HCT116 (cell line): ENCODE results near the gene SNTG2.

Experiments used
- CTCF ChIP-seq, 3 experiments: fragments of 200-600 bp in 1 of 3; sonication (generic) in 1 of 3; IDR thresholded peaks in 2 of 3; conservative IDR thresholded peaks in 1 of 3; 2 replicates each; pipeline ENCODE4 v1.5.1; 2012 to 2017; ENCODE audit warnings: low read depth in 2 of 3, low read length in 2 of 3, antibody characterized with exemption in 1 of 3, borderline replicate concordance in 1 of 3, control low read depth in 1 of 3, mild to moderate bottlenecking in 1 of 3, mixed read lengths in 1 of 3, mixed run types in 1 of 3, moderate library complexity in 1 of 3; ENCODE audit not compliant: insufficient read depth in 1 of 3
- JUND ChIP-seq: IDR thresholded peaks from 2 replicates; pipeline ENCODE4 v1.6.1; 2012
- POLR2A ChIP-seq: IDR thresholded peaks from 2 replicates; pipeline ENCODE4 v1.7.0; 2011; ENCODE audit warnings: borderline replicate concordance; ENCODE audit not compliant: insufficient read depth, insufficient read length; ENCODE audit errors: extremely low read depth
- POLR2AphosphoS5 ChIP-seq: IDR thresholded peaks from 2 replicates; pipeline ENCODE4 v1.6.1; 2011; ENCODE audit warnings: mild to moderate bottlenecking, low read depth, low read length, moderate library complexity
- TCF7L2 ChIP-seq: IDR thresholded peaks from 2 replicates; pipeline ENCODE4 v1.7.0; 2011; ENCODE audit warnings: borderline replicate concordance, inconsistent platforms; ENCODE audit not compliant: insufficient read depth, insufficient read length; ENCODE audit errors: extremely low read depth
- YY1 ChIP-seq: IDR thresholded peaks from 2 replicates; pipeline ENCODE4 v1.6.1; 2011; ENCODE audit warnings: low read length, low read depth, moderate library complexity, mild to moderate bottlenecking; ENCODE audit not compliant: insufficient replicate concordance; ENCODE audit errors: extremely low read depth
- ZFX ChIP-seq: fragments of 450-650 bp; IDR thresholded peaks from 2 replicates; pipeline ENCODE4 v1.6.1; 2017

- TF ChIP-seq CTCF (IDR thresholded peaks at IDR 0.05 in 2 of 3, conservative IDR thresholded peaks at IDR 0.05 in 1 of 3; ENCODE audit: borderline replicate concordance in 1 of 3, insufficient read depth in 1 of 3, low read depth in 2 of 3, low read length in 2 of 3): no peak
- no peak for TF ChIP-seq POLR2A
- no peak for TF ChIP-seq ZFX
- no peak for TF ChIP-seq JUND
- TF ChIP-seq TCF7L2: no peak
- no peak for TF ChIP-seq YY1
- no peak for TF ChIP-seq POLR2AphosphoS5
Measured at GRCh38 chr2:1104364-1104763, 153.7 kb downstream of the SNTG2 start.
